Fibroblast of peridontal ligament (primary cell): ENCODE data around the gene DCP2.
"Not testable (repeated sequence)": the region's sequence is repeated elsewhere in the genome, so short reads cannot be mapped to it uniquely, and the experiment has no call there.

Experiments
- DNase-seq: peaks from one replicate; pipeline ENCODE4 v3.0.0-alpha.2; 2010; ENCODE audit errors: extremely low read depth

DCP2 gene

GRCh38 chr5:112976432-112977309, at the start of gene DCP2:
DCP2 (plus strand) TSS chr5:112976798; CDS start chr5:112976934, 136 bp downstream.
- peak; percentile 100 for DNase-seq

GRCh38 chr5:112929336-112930081, 47.1 kb upstream of the DCP2 start:
- no peak for DNase-seq

- no peak for DNase-seq
Observed at GRCh38 chr5:112930082-112930344, 46.6 kb upstream of the DCP2 start.

- no peak for DNase-seq
Observed at GRCh38 chr5:112931473-112931872, 45.1 kb upstream of the DCP2 start.

- no peak for DNase-seq
Observed at GRCh38 chr5:112933105-112933504, 43.5 kb upstream of the DCP2 start.

GRCh38 chr5:112933651-112934365, 42.8 kb upstream of the DCP2 start:
- DNase-seq, result peak; percentile 93

- no peak for DNase-seq
Observed at GRCh38 chr5:112934366-112934663, 42.3 kb upstream of the DCP2 start.

GRCh38 chr5:112935675-112936074, 40.9 kb upstream of the DCP2 start:
- DNase-seq, result peak; percentile 59

GRCh38 chr5:112938286-112938685, 38.3 kb upstream of the DCP2 start:
- DNase-seq, result no peak

- no peak for DNase-seq
Observed at GRCh38 chr5:112940670-112941069, 35.9 kb upstream of the DCP2 start.

GRCh38 chr5:112948458-112948857, 28.1 kb upstream of the DCP2 start:
- DNase-seq, result no peak

GRCh38 chr5:112951124-112951702, 25.4 kb upstream of the DCP2 start:
- DNase-seq, result no peak

GRCh38 chr5:112956606-112957005, 20.0 kb upstream of the DCP2 start:
- no peak for DNase-seq

GRCh38 chr5:112957036-112957808, 19.4 kb upstream of the DCP2 start:
- no peak for DNase-seq

- peak; percentile 97 for DNase-seq
Observed at GRCh38 chr5:112958093-112959088, 18.2 kb upstream of the DCP2 start.

GRCh38 chr5:112959872-112960271, 16.7 kb upstream of the DCP2 start:
- peak; percentile 55 for DNase-seq

- DNase-seq, result no peak
Observed at GRCh38 chr5:112960315-112960714, 16.3 kb upstream of the DCP2 start.

- DNase-seq, result no peak
Observed at GRCh38 chr5:112960863-112961504, 15.6 kb upstream of the DCP2 start.

GRCh38 chr5:112963374-112963733, 13.2 kb upstream of the DCP2 start:
- not testable (repeated sequence) for DNase-seq

GRCh38 chr5:112965733-112966306, 10.8 kb upstream of the DCP2 start:
- no peak for DNase-seq
